Esophagus muscularis mucosa (tissue), 3 donors: ENCODE measurements around the gene PHF23.

Experiments
- POLR2A ChIP-seq: fragments of 450-650 bp; IDR thresholded peaks from one replicate; pipeline ENCODE4 v1.6.1; 2017; ENCODE audit warnings: antibody characterized with exemption, moderate library complexity, mild to moderate bottlenecking, low read depth
- POLR2AphosphoS5 ChIP-seq, 2 donors: sonication (generic); formaldehyde crosslinking; IDR thresholded peaks; one replicate each; pipeline ENCODE4 v1.6.1; 2017; ENCODE audit warnings: antibody characterized with exemption in 2 of 2
- TF ChIP-seq, protein P1 (sequence below), 3 experiments: fragments of 200-600 bp in 2 of 3; fragments of 450-650 bp in 1 of 3; sonication (generic) in 2 of 3; IDR thresholded peaks; one replicate each; pipeline ENCODE4 v1.5.1; 2017 to 2019; ENCODE audit warnings: antibody characterized with exemption in 3 of 3, mild to moderate bottlenecking in 2 of 3, moderate library complexity in 1 of 3

DNA sequence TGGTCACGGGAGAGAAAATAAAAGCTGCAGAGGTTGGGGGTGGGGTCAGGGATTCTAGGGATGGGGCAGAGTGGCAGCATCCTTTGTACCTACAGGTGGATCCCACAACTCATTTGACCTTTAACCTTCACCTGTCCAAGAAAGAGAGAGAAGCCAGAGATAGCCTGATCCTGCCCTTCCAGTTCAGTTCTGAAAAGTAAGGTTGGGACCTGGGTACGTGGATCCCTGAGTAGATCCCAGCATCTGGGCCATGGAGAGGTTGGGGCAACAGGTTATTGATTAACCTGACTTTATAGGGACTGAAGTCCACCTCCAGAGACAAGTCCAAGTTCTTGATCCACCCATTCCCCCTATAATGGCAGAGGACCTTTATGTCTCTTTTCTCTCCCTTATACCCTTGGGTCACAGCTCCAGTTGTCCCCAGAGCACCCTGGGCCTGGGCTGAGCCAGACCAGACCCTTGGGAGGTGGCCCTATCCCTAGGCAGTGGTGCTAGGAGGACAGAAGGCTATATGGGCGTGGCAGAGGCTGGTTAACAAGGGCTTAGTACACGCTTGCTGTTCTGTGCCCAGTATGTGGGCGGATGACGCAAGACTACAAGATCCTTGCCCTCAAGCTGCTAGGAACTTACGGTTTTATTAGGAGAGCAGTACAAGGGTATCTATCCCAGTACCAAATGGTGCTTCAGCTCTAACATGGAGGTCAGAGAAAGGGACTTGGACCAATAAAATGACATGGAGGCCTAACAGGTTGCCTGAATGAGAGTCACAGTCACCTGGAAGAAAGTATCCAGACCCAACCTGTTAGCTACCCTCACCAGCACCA, 19.7 kb upstream of the PHF23 start:
- TF ChIP-seq, protein P1, sequence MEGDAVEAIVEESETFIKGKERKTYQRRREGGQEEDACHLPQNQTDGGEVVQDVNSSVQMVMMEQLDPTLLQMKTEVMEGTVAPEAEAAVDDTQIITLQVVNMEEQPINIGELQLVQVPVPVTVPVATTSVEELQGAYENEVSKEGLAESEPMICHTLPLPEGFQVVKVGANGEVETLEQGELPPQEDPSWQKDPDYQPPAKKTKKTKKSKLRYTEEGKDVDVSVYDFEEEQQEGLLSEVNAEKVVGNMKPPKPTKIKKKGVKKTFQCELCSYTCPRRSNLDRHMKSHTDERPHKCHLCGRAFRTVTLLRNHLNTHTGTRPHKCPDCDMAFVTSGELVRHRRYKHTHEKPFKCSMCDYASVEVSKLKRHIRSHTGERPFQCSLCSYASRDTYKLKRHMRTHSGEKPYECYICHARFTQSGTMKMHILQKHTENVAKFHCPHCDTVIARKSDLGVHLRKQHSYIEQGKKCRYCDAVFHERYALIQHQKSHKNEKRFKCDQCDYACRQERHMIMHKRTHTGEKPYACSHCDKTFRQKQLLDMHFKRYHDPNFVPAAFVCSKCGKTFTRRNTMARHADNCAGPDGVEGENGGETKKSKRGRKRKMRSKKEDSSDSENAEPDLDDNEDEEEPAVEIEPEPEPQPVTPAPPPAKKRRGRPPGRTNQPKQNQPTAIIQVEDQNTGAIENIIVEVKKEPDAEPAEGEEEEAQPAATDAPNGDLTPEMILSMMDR (IDR thresholded peaks at IDR 0.05) = no peak
- TF ChIP-seq POLR2AphosphoS5 (IDR thresholded peaks at IDR 0.05) (no peak), POLR2A (no peak)
